ENCODE data around the gene B4GALT3.

- TF ChIP-seq CTCF (conservative IDR thresholded peaks at IDR 0.05): no peak
- TF ChIP-seq ZFX (IDR thresholded peaks at IDR 0.05): no peak
Observed at GRCh38 chr1:161137881-161138280, 39.4 kb downstream of the B4GALT3 start.
